H9 (cell line): Measurements from ENCODE around the gene NFKB1. TPM values are rescaled to one million over a fixed set of nuclear protein-coding genes. Genes with fewer than 3 reads are reported as not detected.

Source experiments
- DNase-seq: peaks from one replicate; pipeline ENCODE4 v3.0.0-alpha.2; 2017
- H2AFZ ChIP-seq: one replicate; pipeline ENCODE4 v1.6.1; 2013; ENCODE audit warnings: mild to moderate bottlenecking, low read length, control low read depth, moderate library complexity
- H2AK5ac ChIP-seq: 2 replicates; pipeline ENCODE4 v1.6.1; 2013; ENCODE audit warnings: low read length, control low read depth, mixed read lengths; ENCODE audit not compliant: insufficient read length
- H2BK120ac ChIP-seq: one replicate; pipeline ENCODE4 v1.6.1; 2013; ENCODE audit warnings: low read depth, mild to moderate bottlenecking, low read length, control low read depth, inconsistent platforms; ENCODE audit not compliant: poor library complexity, severe bottlenecking
- H2BK12ac ChIP-seq: 2 replicates; pipeline ENCODE4 v1.6.1; 2013; ENCODE audit warnings: low read length, control low read depth, mixed read lengths, low read depth; ENCODE audit not compliant: insufficient read length
- H2BK15ac ChIP-seq: 2 replicates; pipeline ENCODE4 v1.6.1; 2013; ENCODE audit warnings: low read depth, low read length, control low read depth
- H2BK20ac ChIP-seq: one replicate; pipeline ENCODE4 v1.6.1; 2013; ENCODE audit warnings: low read depth, mild to moderate bottlenecking, low read length, control low read depth, inconsistent platforms; ENCODE audit not compliant: poor library complexity, severe bottlenecking
- H2BK5ac ChIP-seq: 2 replicates; pipeline ENCODE4 v1.6.1; 2013; ENCODE audit warnings: low read length, control low read depth, mixed read lengths; ENCODE audit not compliant: insufficient read length
- H3K14ac ChIP-seq: 2 replicates; pipeline ENCODE4 v1.6.1; 2013; ENCODE audit warnings: low read length, control low read depth; ENCODE audit not compliant: insufficient read depth
- H3K18ac ChIP-seq: 2 replicates; pipeline ENCODE4 v1.6.1; 2013; ENCODE audit warnings: low read depth, mild to moderate bottlenecking, mixed read lengths, low read length, control low read depth; ENCODE audit not compliant: insufficient read length
- H3K23ac ChIP-seq: 2 replicates; pipeline ENCODE4 v1.6.1; 2013; ENCODE audit warnings: low read length, control low read depth, mixed read lengths, low read depth; ENCODE audit not compliant: insufficient read length
- H3K23me2 ChIP-seq: 2 replicates; pipeline ENCODE4 v1.6.1; 2013; ENCODE audit warnings: low read depth, mild to moderate bottlenecking, mixed read lengths, low read length, control low read depth; ENCODE audit not compliant: insufficient read length, poor library complexity, severe bottlenecking
- H3K27ac ChIP-seq: 2 replicates; pipeline ENCODE4 v1.5.1; 2013; ENCODE audit warnings: low read length, control low read depth, mixed read lengths, low read depth; ENCODE audit not compliant: insufficient read length
- H3K27me3 ChIP-seq: 2 replicates; pipeline ENCODE4 v1.6.1; 2013; ENCODE audit warnings: low read length, control low read depth, inconsistent platforms; ENCODE audit not compliant: insufficient read depth
- H3K4ac ChIP-seq: 2 replicates; pipeline ENCODE4 v1.6.1; 2013; ENCODE audit warnings: low read depth, mild to moderate bottlenecking, control low read depth, inconsistent platforms, low read length, moderate library complexity
- H3K4me1 ChIP-seq: 2 replicates; pipeline ENCODE4 v1.6.1; 2013; ENCODE audit warnings: low read length, control low read depth, inconsistent platforms; ENCODE audit not compliant: insufficient read depth
- H3K4me2 ChIP-seq: 2 replicates; pipeline ENCODE4 v1.6.1; 2013; ENCODE audit warnings: low read length, control low read depth, mixed read lengths; ENCODE audit not compliant: insufficient read length, insufficient read depth
- H3K56ac ChIP-seq: 2 replicates; pipeline ENCODE4 v1.6.1; 2013; ENCODE audit warnings: low read depth, mild to moderate bottlenecking, mixed read lengths, low read length, control low read depth; ENCODE audit not compliant: insufficient read length
- H3K79me1 ChIP-seq: 2 replicates; pipeline ENCODE4 v1.6.1; 2013; ENCODE audit warnings: low read depth, mild to moderate bottlenecking, moderate library complexity, low read length, control low read depth, inconsistent platforms; ENCODE audit not compliant: insufficient read depth, poor library complexity, severe bottlenecking
- H3K79me2 ChIP-seq: 2 replicates; pipeline ENCODE4 v1.6.1; 2013; ENCODE audit warnings: low read length, control low read depth, inconsistent platforms; ENCODE audit not compliant: insufficient read depth
- H3K9ac ChIP-seq: 2 replicates; pipeline ENCODE4 v1.6.1; 2013; ENCODE audit warnings: low read length, control low read depth, mixed read lengths; ENCODE audit not compliant: insufficient read length; ENCODE audit errors: extremely low read depth
- H3K9me3 ChIP-seq: one replicate; pipeline ENCODE4 v1.6.1; 2013; ENCODE audit warnings: low read depth, low read length, inconsistent platforms; ENCODE audit not compliant: control insufficient read depth
- H3T11ph ChIP-seq: one replicate; pipeline ENCODE4 v1.6.1; 2013; ENCODE audit warnings: mild to moderate bottlenecking, low read length, control low read depth, inconsistent platforms
- H4K20me1 ChIP-seq: one replicate; pipeline ENCODE4 v1.6.1; 2013; ENCODE audit not compliant: control insufficient read depth, insufficient read length, insufficient read depth
- H4K5ac ChIP-seq: 2 replicates; pipeline ENCODE4 v1.6.1; 2013; ENCODE audit warnings: low read depth, mild to moderate bottlenecking, mixed read lengths, low read length, control low read depth; ENCODE audit not compliant: insufficient read length
- H4K8ac ChIP-seq: replicated peaks from 2 replicates; pipeline ENCODE4 v1.6.1; 2013; ENCODE audit warnings: low read length, control low read depth, mixed read lengths, low read depth; ENCODE audit not compliant: insufficient read length
- H4K91ac ChIP-seq: 2 replicates; pipeline ENCODE4 v1.6.1; 2013; ENCODE audit warnings: low read depth, mild to moderate bottlenecking, moderate library complexity, mixed read lengths, low read length, control low read depth; ENCODE audit not compliant: insufficient read length
- H3K27ac Mint-ChIP-seq, 3 experiments: 2 replicates in 2 of 3; 3 replicates in 1 of 3; pipeline ENCODE4 v1.8.0; 2020 to 2021; ENCODE audit warnings: mixed read lengths in 3 of 3, mild to moderate bottlenecking in 1 of 3, moderate library complexity in 1 of 3
- H3K27me3 Mint-ChIP-seq: 2 replicates; pipeline ENCODE4 v1.8.0; 2021; ENCODE audit warnings: low read depth, mild to moderate bottlenecking, moderate library complexity, mixed read lengths
- H3K36me3 Mint-ChIP-seq, 3 experiments: 2 replicates in 2 of 3; 3 replicates in 1 of 3; pipeline ENCODE4 v1.8.0; 2020 to 2021; ENCODE audit warnings: low read depth in 3 of 3, mixed read lengths in 3 of 3; ENCODE audit not compliant: insufficient read depth in 1 of 3
- H3K4me1 Mint-ChIP-seq, 2 experiments: 2 replicates each; pipeline ENCODE4 v1.8.0; 2020; ENCODE audit warnings: mixed read lengths in 2 of 2
- H3K4me3 Mint-ChIP-seq, 2 experiments: 2 replicates in 1 of 2; 3 replicates in 1 of 2; pipeline ENCODE4 v1.8.0; 2020 to 2021; ENCODE audit warnings: mild to moderate bottlenecking in 2 of 2, mixed read lengths in 2 of 2, moderate library complexity in 1 of 2
- H3K9me3 Mint-ChIP-seq, 2 experiments: 2 replicates in 1 of 2; 3 replicates in 1 of 2; pipeline ENCODE4 v1.8.0; 2020; ENCODE audit warnings: mild to moderate bottlenecking in 2 of 2, mixed read lengths in 2 of 2, moderate library complexity in 1 of 2
- WGBS: extraction: QIAGEN DNeasy Blood & Tissue Kit; methylation state at CpG from one replicate; pipeline ENCODE4 v1.1.7; 2013; ENCODE audit warnings: missing lambda C conversion rate, low lambda C conversion rate, mixed read lengths; ENCODE audit not compliant: insufficient read length; ENCODE audit errors: extremely low coverage; 5-methylcytosine and 5-hydroxymethylcytosine counted together
- total RNA-seq: library from RNA; stranded (reverse); gene quantifications from 2 replicates; pipeline ENCODE4 v1.2.1, GENCODE V29; 2021
- TF ChIP-seq, protein P1 (sequence below): fragments of 200-600 bp; sonication (generic); conservative IDR thresholded peaks from 3 replicates; pipeline ENCODE4 v1.8.0; 2021; ENCODE audit warnings: antibody characterized with exemption, mild to moderate bottlenecking

The NFKB1 gene
- total RNA-seq, 1 experiment from 2014 or later: 5.7 TPM

GRCh38 chr4:102493794-102494193 is 7.4 kb upstream of the NFKB1 start:
- no CpG with 5 or more reads among the region's 1 CpG for WGBS

More at GRCh38 chr4:102493794-102494193, 7.4 kb upstream of the NFKB1 start:
- no peak overlapping the region for H3K27ac Mint-ChIP-seq
- Histone ChIP-seq H3T11ph (no peak overlapping the region), H3K79me1 (no peaks in the 10 kb centered on the region), H4K20me1 (no peaks in the 10 kb centered on the region), H3K9ac (no peak overlapping the region), H3K56ac (no peak overlapping the region), H2BK12ac (no peak overlapping the region), H3K23ac (no peak overlapping the region), H4K8ac (no peak overlapping the region), H4K91ac (no peak overlapping the region), H3K9me3 (no peaks in the 10 kb centered on the region), H3K23me2 (no peaks in the 10 kb centered on the region), H3K27me3 (no peaks in the 10 kb centered on the region), H3K14ac (no peak overlapping the region), H3K4me1 (0 out of 2 replicates have a peak, but pooled peaks cover 3% of the 10 kb centered on the region), H3K18ac (no peak overlapping the region), H2AK5ac (no peak overlapping the region), H2BK20ac (no peak overlapping the region), H3K79me2 (no peaks in the 10 kb centered on the region), H3K4ac (no peak overlapping the region), H3K4me2 (no peak overlapping the region), H2BK5ac (no peak overlapping the region), H2BK15ac (no peak overlapping the region), H4K5ac (no peak overlapping the region), H2BK120ac (no peak overlapping the region), H2AFZ (no peak overlapping the region), H3K27ac (no peak overlapping the region)
- no peak for DNase-seq
- peaks cover 16% of the 10 kb centered on the region in 2 experiments for H3K4me1 Mint-ChIP-seq
- H3K4me3 Mint-ChIP-seq: no peak overlapping the region
- H3K27me3 Mint-ChIP-seq: no peaks in the 10 kb centered on the region
- no peaks in the 10 kb centered on the region for H3K36me3 Mint-ChIP-seq
- H3K9me3 Mint-ChIP-seq: no peaks in the 10 kb centered on the region
- TF ChIP-seq, protein P1, sequence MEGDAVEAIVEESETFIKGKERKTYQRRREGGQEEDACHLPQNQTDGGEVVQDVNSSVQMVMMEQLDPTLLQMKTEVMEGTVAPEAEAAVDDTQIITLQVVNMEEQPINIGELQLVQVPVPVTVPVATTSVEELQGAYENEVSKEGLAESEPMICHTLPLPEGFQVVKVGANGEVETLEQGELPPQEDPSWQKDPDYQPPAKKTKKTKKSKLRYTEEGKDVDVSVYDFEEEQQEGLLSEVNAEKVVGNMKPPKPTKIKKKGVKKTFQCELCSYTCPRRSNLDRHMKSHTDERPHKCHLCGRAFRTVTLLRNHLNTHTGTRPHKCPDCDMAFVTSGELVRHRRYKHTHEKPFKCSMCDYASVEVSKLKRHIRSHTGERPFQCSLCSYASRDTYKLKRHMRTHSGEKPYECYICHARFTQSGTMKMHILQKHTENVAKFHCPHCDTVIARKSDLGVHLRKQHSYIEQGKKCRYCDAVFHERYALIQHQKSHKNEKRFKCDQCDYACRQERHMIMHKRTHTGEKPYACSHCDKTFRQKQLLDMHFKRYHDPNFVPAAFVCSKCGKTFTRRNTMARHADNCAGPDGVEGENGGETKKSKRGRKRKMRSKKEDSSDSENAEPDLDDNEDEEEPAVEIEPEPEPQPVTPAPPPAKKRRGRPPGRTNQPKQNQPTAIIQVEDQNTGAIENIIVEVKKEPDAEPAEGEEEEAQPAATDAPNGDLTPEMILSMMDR: no peak
